ENCODE results near the gene PIK3C2A. TPM values are rescaled to one million over a fixed set of nuclear protein-coding genes. Genes with fewer than 3 reads are reported as not detected.

The PIK3C2A gene
- total and polyA plus RNA-seq, 10 of the 15 experiments (the other 5 are each of a cell fraction or from before 2014, with no cell fraction given) = 1.6 to 20.6 (median 9.1) TPM

DNA sequence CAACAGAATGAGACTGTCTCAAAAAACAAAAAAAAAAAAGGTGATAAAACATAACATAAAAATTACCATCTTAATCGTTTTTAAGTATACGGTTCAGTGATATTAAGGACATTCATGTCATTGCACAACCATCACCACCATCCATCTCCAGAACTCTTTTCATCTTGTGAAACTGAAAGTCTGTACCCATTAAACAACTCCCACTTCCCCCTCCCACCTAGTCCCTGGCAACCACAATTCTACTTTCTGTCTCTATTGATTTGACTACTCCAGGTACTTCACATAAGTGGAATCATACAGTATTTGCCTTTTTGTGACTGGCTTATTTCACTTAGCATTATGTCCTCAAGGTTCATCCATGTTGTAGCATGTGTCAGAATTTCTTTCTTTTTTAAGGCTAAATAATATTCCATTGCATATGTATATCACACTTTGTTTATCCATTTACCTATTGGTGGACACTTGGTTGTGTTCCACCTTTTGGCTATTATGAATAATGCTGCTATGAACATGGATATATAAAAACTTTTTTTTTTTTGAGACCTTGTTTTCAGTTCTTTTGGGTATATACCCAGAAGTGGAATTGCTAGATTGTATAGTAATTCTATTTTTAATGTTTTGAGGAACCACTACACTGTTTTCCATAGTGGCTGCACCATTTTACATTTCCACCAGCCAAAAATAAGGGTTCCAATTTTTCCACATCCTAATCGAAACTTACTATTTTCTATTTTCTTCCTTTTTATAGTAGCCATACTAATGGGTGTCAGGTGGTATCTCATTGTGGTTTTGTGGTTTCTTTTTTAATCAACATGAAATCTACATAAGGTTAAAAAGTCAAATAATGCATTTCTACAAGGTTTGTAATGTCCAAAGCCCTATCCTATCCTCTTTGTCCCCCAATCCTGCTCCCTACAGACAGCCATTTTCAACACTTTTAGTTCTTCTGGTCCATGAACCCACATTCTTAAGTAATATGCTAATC is 23.4 kb upstream of the PIK3C2A start (continued):
- TF ChIP-seq NFYB (IDR thresholded peaks at IDR 0.05; ENCODE audit: insufficient read depth, low read depth, low read length) = no peak
- no peak for TF ChIP-seq SIX5 (IDR thresholded peaks at IDR 0.05; ENCODE audit: low read depth, low read length, severe bottlenecking)
- TF ChIP-seq, protein P1, sequence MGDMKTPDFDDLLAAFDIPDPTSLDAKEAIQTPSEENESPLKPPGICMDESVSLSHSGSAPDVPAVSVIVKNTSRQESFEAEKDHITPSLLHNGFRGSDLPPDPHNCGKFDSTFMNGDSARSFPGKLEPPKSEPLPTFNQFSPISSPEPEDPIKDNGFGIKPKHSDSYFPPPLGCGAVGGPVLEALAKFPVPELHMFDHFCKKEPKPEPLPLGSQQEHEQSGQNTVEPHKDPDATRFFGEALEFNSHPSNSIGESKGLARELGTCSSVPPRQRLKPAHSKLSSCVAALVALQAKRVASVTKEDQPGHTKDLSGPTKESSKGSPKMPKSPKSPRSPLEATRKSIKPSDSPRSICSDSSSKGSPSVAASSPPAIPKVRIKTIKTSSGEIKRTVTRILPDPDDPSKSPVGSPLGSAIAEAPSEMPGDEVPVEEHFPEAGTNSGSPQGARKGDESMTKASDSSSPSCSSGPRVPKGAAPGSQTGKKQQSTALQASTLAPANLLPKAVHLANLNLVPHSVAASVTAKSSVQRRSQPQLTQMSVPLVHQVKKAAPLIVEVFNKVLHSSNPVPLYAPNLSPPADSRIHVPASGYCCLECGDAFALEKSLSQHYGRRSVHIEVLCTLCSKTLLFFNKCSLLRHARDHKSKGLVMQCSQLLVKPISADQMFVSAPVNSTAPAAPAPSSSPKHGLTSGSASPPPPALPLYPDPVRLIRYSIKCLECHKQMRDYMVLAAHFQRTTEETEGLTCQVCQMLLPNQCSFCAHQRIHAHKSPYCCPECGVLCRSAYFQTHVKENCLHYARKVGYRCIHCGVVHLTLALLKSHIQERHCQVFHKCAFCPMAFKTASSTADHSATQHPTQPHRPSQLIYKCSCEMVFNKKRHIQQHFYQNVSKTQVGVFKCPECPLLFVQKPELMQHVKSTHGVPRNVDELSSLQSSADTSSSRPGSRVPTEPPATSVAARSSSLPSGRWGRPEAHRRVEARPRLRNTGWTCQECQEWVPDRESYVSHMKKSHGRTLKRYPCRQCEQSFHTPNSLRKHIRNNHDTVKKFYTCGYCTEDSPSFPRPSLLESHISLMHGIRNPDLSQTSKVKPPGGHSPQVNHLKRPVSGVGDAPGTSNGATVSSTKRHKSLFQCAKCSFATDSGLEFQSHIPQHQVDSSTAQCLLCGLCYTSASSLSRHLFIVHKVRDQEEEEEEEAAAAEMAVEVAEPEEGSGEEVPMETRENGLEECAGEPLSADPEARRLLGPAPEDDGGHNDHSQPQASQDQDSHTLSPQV (IDR thresholded peaks at IDR 0.05) = no peak
- TF ChIP-seq BMI1 (IDR thresholded peaks at IDR 0.05; ENCODE audit: borderline replicate concordance) = peak; percentile 52; the same call in 1 of the 2 replicates
- TF ChIP-seq, protein P2, sequence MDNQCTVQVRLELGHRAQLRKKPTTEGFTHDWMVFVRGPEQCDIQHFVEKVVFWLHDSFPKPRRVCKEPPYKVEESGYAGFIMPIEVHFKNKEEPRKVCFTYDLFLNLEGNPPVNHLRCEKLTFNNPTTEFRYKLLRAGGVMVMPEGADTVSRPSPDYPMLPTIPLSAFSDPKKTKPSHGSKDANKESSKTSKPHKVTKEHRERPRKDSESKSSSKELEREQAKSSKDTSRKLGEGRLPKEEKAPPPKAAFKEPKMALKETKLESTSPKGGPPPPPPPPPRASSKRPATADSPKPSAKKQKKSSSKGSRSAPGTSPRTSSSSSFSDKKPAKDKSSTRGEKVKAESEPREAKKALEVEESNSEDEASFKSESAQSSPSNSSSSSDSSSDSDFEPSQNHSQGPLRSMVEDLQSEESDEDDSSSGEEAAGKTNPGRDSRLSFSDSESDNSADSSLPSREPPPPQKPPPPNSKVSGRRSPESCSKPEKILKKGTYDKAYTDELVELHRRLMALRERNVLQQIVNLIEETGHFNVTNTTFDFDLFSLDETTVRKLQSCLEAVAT (IDR thresholded peaks at IDR 0.05) = peak; percentile 22
- no peak for TF ChIP-seq HCFC1 (IDR thresholded peaks at IDR 0.05; ENCODE audit: low read length)
- peak; percentile 84; the same call in 1 of the 2 replicates for TF ChIP-seq FOXM1 (IDR thresholded peaks at IDR 0.05; ENCODE audit: low read depth, low read length)
- no peak for TF ChIP-seq RBBP5 (conservative IDR thresholded peaks at IDR 0.05)
- TF ChIP-seq HDAC2 (IDR thresholded peaks at IDR 0.05) = no peak
- no peak for TF ChIP-seq CHD2 (IDR thresholded peaks at IDR 0.05; ENCODE audit: borderline replicate concordance, low read depth, low read length)
- TF ChIP-seq ETV6 (conservative IDR thresholded peaks at IDR 0.05 in 1 of 2, IDR thresholded peaks at IDR 0.05 in 1 of 2; ENCODE audit: borderline replicate concordance in 1 of 2, low read depth in 1 of 2) = peak in 1 of 2 experiments; percentile 87; a peak in 2 of 4 replicates
- TF ChIP-seq, protein P3, sequence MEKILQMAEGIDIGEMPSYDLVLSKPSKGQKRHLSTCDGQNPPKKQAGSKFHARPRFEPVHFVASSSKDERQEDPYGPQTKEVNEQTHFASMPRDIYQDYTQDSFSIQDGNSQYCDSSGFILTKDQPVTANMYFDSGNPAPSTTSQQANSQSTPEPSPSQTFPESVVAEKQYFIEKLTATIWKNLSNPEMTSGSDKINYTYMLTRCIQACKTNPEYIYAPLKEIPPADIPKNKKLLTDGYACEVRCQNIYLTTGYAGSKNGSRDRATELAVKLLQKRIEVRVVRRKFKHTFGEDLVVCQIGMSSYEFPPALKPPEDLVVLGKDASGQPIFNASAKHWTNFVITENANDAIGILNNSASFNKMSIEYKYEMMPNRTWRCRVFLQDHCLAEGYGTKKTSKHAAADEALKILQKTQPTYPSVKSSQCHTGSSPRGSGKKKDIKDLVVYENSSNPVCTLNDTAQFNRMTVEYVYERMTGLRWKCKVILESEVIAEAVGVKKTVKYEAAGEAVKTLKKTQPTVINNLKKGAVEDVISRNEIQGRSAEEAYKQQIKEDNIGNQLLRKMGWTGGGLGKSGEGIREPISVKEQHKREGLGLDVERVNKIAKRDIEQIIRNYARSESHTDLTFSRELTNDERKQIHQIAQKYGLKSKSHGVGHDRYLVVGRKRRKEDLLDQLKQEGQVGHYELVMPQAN (conservative IDR thresholded peaks at IDR 0.05) = no peak
- 0 out of 2 replicates have a peak, but pooled peaks have one; percentile 34 for TF ChIP-seq STAT3 (IDR thresholded peaks at IDR 0.05; ENCODE audit: low read depth, low read length)
- peak; percentile 78 for TF ChIP-seq IKZF1 (conservative IDR thresholded peaks at IDR 0.05)
- TF ChIP-seq, protein P4, sequence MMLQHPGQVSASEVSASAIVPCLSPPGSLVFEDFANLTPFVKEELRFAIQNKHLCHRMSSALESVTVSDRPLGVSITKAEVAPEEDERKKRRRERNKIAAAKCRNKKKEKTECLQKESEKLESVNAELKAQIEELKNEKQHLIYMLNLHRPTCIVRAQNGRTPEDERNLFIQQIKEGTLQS (IDR thresholded peaks at IDR 0.05; ENCODE audit: borderline replicate concordance, extremely low read depth, low read depth, low read length) = no peak
- no peak for TF ChIP-seq ZNF207 (IDR thresholded peaks at IDR 0.05; ENCODE audit: borderline replicate concordance)
- TF ChIP-seq, protein P5, sequence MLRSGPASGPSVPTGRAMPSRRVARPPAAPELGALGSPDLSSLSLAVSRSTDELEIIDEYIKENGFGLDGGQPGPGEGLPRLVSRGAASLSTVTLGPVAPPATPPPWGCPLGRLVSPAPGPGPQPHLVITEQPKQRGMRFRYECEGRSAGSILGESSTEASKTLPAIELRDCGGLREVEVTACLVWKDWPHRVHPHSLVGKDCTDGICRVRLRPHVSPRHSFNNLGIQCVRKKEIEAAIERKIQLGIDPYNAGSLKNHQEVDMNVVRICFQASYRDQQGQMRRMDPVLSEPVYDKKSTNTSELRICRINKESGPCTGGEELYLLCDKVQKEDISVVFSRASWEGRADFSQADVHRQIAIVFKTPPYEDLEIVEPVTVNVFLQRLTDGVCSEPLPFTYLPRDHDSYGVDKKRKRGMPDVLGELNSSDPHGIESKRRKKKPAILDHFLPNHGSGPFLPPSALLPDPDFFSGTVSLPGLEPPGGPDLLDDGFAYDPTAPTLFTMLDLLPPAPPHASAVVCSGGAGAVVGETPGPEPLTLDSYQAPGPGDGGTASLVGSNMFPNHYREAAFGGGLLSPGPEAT (IDR thresholded peaks at IDR 0.05; ENCODE audit: low read depth) = peak; percentile 64; the same call in 1 of the 2 replicates
- peak; percentile 59; the same call in 1 of the 2 replicates for TF ChIP-seq BACH1 (IDR thresholded peaks at IDR 0.05; ENCODE audit: borderline replicate concordance)

Data from GM12878 (cell line).